OCI-LY3 (cell line): ENCODE results near the gene NAT9.

Experiments used
- CTCF ChIP-seq: fragments of 200-600, 300-600 bp; sonication (generic); IDR thresholded peaks from 2 replicates; pipeline ENCODE4 v1.5.1; 2014; ENCODE audit warnings: antibody characterized with exemption, low read length, low read depth
- EZH2phosphoT487 ChIP-seq: fragments of 200-600 bp; shearing (Covaris generic); IDR thresholded peaks from 2 replicates; pipeline ENCODE4 v1.6.1; 2018; ENCODE audit warnings: antibody characterized with exemption, mixed run types, low read depth

- TF ChIP-seq CTCF (no peak), EZH2phosphoT487 (no peak)
Observed at GRCh38 chr17:74769266-74769855, 6.8 kb downstream of the NAT9 start.
